ENCODE data around the gene MALAT1.
"Not testable (repeated sequence)": the region's sequence is repeated elsewhere in the genome, so short reads cannot be mapped to it uniquely, and the experiment has no call there.

MALAT1 gene

GRCh38 chr11:65499713-65500386 is 1.0 kb downstream of the MALAT1 start:
- DNase-seq = no peak

GRCh38 chr11:65500387-65501185 is 1.7 kb downstream of the MALAT1 start:
- no peak for DNase-seq

- no peak for DNase-seq
These were observed 2.3 kb downstream of the MALAT1 start for GRCh38 chr11:65501186-65501471.

- no peak for DNase-seq
These were observed 2.8 kb downstream of the MALAT1 start for GRCh38 chr11:65501472-65502273.

- no peak for DNase-seq
These were observed 3.4 kb downstream of the MALAT1 start for GRCh38 chr11:65502274-65502554.

- no peak for DNase-seq
These were observed 3.9 kb downstream of the MALAT1 start for GRCh38 chr11:65502555-65503367.

- no peak for DNase-seq
These were observed 4.6 kb downstream of the MALAT1 start for GRCh38 chr11:65503368-65503948.

- DNase-seq = no peak
These were observed 5.3 kb downstream of the MALAT1 start for GRCh38 chr11:65503949-65504673.

- DNase-seq = no peak
These were observed 6.0 kb downstream of the MALAT1 start for GRCh38 chr11:65504674-65505465.

GRCh38 chr11:65505466-65506289 is 6.8 kb downstream of the MALAT1 start:
- DNase-seq = no peak

- DNase-seq = no peak
These were observed 7.5 kb downstream of the MALAT1 start for GRCh38 chr11:65506290-65506771.

- DNase-seq = peak; percentile 94
These were observed 8.1 kb downstream of the MALAT1 start for GRCh38 chr11:65506772-65507505.

- DNase-seq = not testable (repeated sequence)
These were observed 13.5 kb downstream of the MALAT1 start for GRCh38 chr11:65512311-65512710.

- no peak for DNase-seq
These were observed 17.5 kb downstream of the MALAT1 start for GRCh38 chr11:65516135-65516968.

GRCh38 chr11:65518941-65519549 is 20.2 kb downstream of the MALAT1 start:
- DNase-seq = not testable (repeated sequence)

- DNase-seq = not testable (repeated sequence)
These were observed 23.1 kb downstream of the MALAT1 start for GRCh38 chr11:65521777-65522521.

Data from amniotic stem cell (primary cell).